WTC11 (cell line): ENCODE results near the gene EPHA4.

Experiments
- CTCF ChIP-seq: fragments of 200-600 bp; IDR thresholded peaks from 2 replicates; pipeline ENCODE4 v1.8.0; 2022; ENCODE audit warnings: antibody characterized with exemption
- NFATC4 ChIP-seq: fragments of 250-450 bp; sonication (Bioruptor Pico); IDR thresholded peaks from 2 replicates; pipeline ENCODE4 v1.9.0; 2021; ENCODE audit warnings: mild to moderate bottlenecking
- ZNF512 ChIP-seq: sonication (generic); formaldehyde crosslinking; IDR thresholded peaks from 2 replicates; pipeline ENCODE4 v1.8.1; 2022; ENCODE audit warnings: missing genetic modification reagents, borderline replicate concordance

GRCh38 chr2:221370076-221370856 is 201.8 kb downstream of the EPHA4 start:
- TF ChIP-seq CTCF: no peak
- no peak for TF ChIP-seq ZNF512 (CRISPR knock-in tag)
- TF ChIP-seq NFATC4 (CRISPR knock-in tag): no peak
